ENCODE results near the gene NUB1. TPM values are rescaled to one million over a fixed set of nuclear protein-coding genes. Genes with fewer than 3 reads are reported as not detected.
"Not testable (repeated sequence)": the region's sequence is repeated elsewhere in the genome, so short reads cannot be mapped to it uniquely, and the experiment has no call there.

Gene NUB1
- polyA plus RNA-seq, 1 donor (not counting 4 experiments of a cell fraction or from before 2014, with no cell fraction given) = 34.6 TPM

GRCh38 chr7:151301471-151302462, 39.8 kb upstream of the NUB1 start:
- DNase-seq (ENCODE audit: low read depth, low spot score) (no peak), FAIRE-seq (no peak)
- Histone ChIP-seq H3K4me2 (ENCODE audit: control insufficient read depth, extremely low read depth, insufficient read depth, low read depth, low read length) (no peak overlapping the region), H3K27ac (ENCODE audit: control insufficient read depth, insufficient read depth, low read length) (no peak overlapping the region), H3K36me3 (ENCODE audit: control insufficient read depth in 2 of 2, extremely low read depth in 1 of 2, insufficient read depth in 2 of 2, low read length in 2 of 2) (no peaks in the 10 kb centered on the region), H2AFZ (ENCODE audit: control insufficient read depth, low read length) (no peak overlapping the region), H4K20me1 (ENCODE audit: control insufficient read depth, extremely low read depth, insufficient read depth, low read length) (no peaks in the 10 kb centered on the region), H3K27me3 (ENCODE audit: control insufficient read depth, extremely low read depth, insufficient read depth, low read length) (peaks cover 18% of the 10 kb centered on the region), H3K79me2 (ENCODE audit: control insufficient read depth, insufficient read depth, low read length) (no peaks in the 10 kb centered on the region), H3K4me1 (ENCODE audit: control insufficient read depth, extremely low read depth, insufficient read depth, low read length) (peaks cover 3% of the 10 kb centered on the region), H3K9ac (ENCODE audit: control insufficient read depth, extremely low read depth, insufficient read depth, low read length) (no peak overlapping the region), H3K9me1 (ENCODE audit: control insufficient read depth, extremely low read depth, insufficient read depth, low read length) (no peaks in the 10 kb centered on the region), H3K9me3 (ENCODE audit: control insufficient read depth, low read depth, low read length) (peaks cover 2% of the 10 kb centered on the region), H3K4me3 (ENCODE audit: control insufficient read depth in 2 of 3, extremely low read depth in 1 of 3, insufficient read depth in 2 of 3, low read depth in 1 of 3, low read length in 3 of 3) (no peak overlapping the region)
- TF ChIP-seq, protein P1, sequence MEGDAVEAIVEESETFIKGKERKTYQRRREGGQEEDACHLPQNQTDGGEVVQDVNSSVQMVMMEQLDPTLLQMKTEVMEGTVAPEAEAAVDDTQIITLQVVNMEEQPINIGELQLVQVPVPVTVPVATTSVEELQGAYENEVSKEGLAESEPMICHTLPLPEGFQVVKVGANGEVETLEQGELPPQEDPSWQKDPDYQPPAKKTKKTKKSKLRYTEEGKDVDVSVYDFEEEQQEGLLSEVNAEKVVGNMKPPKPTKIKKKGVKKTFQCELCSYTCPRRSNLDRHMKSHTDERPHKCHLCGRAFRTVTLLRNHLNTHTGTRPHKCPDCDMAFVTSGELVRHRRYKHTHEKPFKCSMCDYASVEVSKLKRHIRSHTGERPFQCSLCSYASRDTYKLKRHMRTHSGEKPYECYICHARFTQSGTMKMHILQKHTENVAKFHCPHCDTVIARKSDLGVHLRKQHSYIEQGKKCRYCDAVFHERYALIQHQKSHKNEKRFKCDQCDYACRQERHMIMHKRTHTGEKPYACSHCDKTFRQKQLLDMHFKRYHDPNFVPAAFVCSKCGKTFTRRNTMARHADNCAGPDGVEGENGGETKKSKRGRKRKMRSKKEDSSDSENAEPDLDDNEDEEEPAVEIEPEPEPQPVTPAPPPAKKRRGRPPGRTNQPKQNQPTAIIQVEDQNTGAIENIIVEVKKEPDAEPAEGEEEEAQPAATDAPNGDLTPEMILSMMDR (optimal IDR thresholded peaks at IDR 0.05 in 1 of 3, IDR thresholded peaks at IDR 0.05 in 1 of 3, conservative IDR thresholded peaks at IDR 0.05 in 1 of 3; ENCODE audit: extremely low read depth in 1 of 3, insufficient read depth in 2 of 3, low read length in 3 of 3) = no peak
- TF ChIP-seq EZH2 (IDR thresholded peaks at IDR 0.05; ENCODE audit: low read length) = no peak
- dilution Hi-C loops (cut with MboI; ENCODE audit: extremely low pct_ligation_motif_present, low sequenced_read_pairs) = no loop called here

GRCh38 chr7:151304251-151304650, 37.4 kb upstream of the NUB1 start:
- H3K27ac ChIP-seq (ENCODE audit: control insufficient read depth, insufficient read depth, low read length); H3K9me1 ChIP-seq (ENCODE audit: control insufficient read depth, extremely low read depth, insufficient read depth, low read length); H3K79me2 ChIP-seq (ENCODE audit: control insufficient read depth, insufficient read depth, low read length); H3K9ac ChIP-seq (ENCODE audit: control insufficient read depth, extremely low read depth, insufficient read depth, low read length); H3K4me2 ChIP-seq (ENCODE audit: control insufficient read depth, extremely low read depth, insufficient read depth, low read depth, low read length); H3K36me3 ChIP-seq (ENCODE audit: control insufficient read depth in 2 of 2, extremely low read depth in 1 of 2, insufficient read depth in 2 of 2, low read length in 2 of 2); dilution Hi-C loops (cut with MboI; ENCODE audit: extremely low pct_ligation_motif_present, low sequenced_read_pairs); DNase-seq (ENCODE audit: low read depth, low spot score); FAIRE-seq; H3K4me1 ChIP-seq (ENCODE audit: control insufficient read depth, extremely low read depth, insufficient read depth, low read length); H4K20me1 ChIP-seq (ENCODE audit: control insufficient read depth, extremely low read depth, insufficient read depth, low read length); H3K9me3 ChIP-seq (ENCODE audit: control insufficient read depth, low read depth, low read length); H3K4me3 ChIP-seq (ENCODE audit: control insufficient read depth in 2 of 3, extremely low read depth in 1 of 3, insufficient read depth in 2 of 3, low read depth in 1 of 3, low read length in 3 of 3); H2AFZ ChIP-seq (ENCODE audit: control insufficient read depth, low read length): not testable (repeated sequence)
- H3K27me3 ChIP-seq (ENCODE audit: control insufficient read depth, extremely low read depth, insufficient read depth, low read length) = peaks cover 27% of the 10 kb centered on the region
